Left lobe of liver (tissue), 2 donors: ENCODE results near the gene LRP8. TPM values are rescaled to one million over a fixed set of nuclear protein-coding genes. Genes with fewer than 3 reads are reported as not detected.

Experiments used
- ATAC-seq: fragments of 200-7000 bp; cut with Tn5 transposase; one replicate; pipeline ENCODE4 v1.9.1; 2020; ENCODE audit warnings: mild to moderate bottlenecking, moderate library complexity
- DNase-seq: peaks from one replicate; pipeline ENCODE4 v3.0.0-alpha.2; 2020; ENCODE audit warnings: low spot score
- total RNA-seq: library from RNA; stranded (reverse); gene quantifications from one replicate; pipeline ENCODE4 v1.2.1, GENCODE V29; 2021
- donor health status: DM: no; HTN: no; CAD: no; lungs with moderate emphysema.
- donor health status: DM: no; HTN: yes; CAD: no.

Gene LRP8
- total RNA-seq, 1 donor from 2014 or later = 0.33 TPM

DNA sequence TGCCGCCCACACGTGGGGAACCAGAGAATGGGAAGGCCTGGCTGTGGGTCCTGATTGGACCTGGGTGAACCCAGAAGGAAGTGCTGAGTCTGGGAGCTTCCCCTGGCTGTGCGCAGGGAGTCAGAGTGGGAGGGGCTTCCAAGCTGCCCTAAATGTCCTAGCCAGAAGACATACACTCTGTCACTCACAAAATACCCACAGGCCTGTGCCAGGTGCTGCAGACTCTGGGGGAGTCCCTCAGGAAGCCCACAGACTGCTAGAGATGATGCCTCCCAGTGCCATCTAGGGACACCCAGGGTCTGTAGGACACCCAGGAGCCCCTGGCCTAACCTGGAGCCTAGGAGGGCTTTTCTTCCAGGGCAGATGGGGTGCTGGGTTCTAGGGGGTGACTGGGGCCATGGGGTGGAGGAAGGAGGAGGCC, 33.7 kb upstream of the LRP8 start:
- DNase-seq = peak; percentile 42
- peak; percentile 50 for ATAC-seq

DNA sequence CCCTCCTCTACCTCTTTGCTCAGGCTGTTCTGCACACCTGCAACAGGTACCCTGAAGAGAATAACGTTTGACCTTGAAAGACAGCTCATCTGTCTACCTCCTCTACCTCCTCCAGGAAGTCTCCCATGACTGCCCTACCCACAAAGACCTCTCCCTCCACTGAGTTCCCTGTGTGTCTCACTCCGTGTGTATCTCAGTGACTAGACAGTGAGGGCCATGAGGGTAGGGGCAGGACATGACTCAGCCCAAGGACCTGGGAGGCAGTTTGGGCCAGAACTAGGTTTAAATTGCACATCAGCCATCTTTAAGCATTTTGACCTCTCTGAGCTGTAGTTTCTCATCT, 32.0 kb upstream of the LRP8 start:
- ATAC-seq (no peak), DNase-seq (no peak)

DNA sequence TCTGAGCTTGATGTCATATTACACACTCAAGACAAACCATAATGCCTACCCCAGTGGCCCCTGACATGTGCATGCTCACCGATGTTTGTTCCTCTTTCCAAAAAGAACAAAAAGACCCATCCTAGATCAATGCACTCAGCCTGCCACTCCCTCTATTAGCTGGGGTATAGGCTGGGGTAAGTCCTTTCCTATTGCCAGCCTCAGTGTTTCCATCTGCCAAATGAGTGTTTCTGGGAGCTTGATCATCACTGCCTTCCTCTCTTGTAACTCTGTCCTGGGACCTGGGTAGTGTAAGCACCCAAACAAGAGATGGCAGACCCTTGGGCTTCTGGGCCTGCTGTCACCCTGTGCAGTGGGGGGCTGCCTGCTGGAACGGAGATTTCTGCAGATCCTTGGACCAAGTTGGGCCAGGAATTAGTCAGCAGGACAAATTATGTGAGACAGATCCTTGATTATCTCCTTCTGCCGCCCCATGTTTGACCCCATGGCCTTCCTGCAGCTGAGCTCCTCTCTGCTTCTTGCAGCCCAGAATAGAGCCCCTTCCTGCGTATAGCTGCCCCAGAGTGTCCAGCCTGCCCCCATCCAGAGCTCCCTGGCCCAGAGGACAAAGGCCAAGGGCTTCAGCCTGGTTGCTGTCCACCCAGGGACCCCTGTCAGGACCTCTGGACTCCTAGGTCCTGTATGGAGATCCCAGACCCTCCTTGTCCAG, 31.5 kb upstream of the LRP8 start:
- ATAC-seq (no peak), DNase-seq (peak; percentile 29)

DNA sequence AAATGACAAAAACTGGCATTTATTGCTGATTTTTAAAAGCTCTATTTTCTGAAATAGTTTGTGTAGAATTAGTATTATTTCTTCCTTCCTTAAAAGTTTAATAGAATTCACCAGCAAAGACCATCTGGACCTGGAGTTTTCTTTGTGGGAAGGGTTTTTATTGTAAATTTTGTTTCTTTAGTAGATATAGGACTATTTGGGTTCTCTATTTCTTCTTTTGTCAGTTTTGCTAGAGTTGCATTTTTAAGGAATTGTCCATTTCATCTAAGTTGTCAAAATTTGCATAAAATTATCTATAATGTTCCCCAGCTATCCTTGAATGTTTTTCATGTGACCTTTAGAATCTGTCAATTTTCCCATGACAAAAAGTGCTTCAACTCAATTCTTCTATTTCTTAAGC, 28.8 kb upstream of the LRP8 start:
- ATAC-seq = no peak
- no peak for DNase-seq

DNA sequence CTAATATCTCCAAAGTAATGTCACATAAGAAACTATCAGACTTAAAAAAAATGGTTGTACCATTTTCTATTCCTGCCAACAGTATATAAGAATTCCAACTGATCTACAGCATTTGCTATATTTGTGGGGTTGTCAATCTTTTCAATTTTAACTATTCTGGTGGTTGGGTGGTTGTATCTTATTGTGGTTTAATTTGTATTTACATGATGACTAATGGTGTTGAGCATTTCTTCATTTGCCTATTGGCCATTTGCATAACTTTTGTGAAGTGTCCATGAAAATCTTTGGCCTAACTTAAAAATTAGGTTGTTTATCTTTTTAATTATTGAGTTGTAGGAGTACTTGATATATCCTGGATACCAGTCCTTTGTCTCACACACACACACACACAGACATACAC, 26.2 kb upstream of the LRP8 start:
- no peak for DNase-seq
- no peak for ATAC-seq

DNA sequence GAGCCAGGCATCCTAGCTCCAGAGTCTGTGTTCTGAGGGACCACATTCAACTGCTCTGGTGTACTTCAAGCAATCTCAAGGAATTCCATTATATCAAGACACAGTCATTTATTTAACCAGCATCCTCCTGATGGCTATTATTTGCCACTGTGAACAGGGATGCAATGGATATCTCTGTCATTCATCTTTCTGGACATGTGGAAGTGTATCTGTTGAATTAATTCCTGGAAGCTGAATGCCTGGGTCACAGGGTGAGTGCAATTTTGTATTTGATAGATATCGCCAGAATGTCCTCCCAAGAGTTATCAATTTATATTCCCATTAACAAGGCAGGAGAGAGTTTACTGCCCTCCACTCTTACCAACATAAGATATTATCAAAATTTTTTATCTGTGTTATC, 24.7 kb upstream of the LRP8 start:
- no peak for DNase-seq
- ATAC-seq = no peak

DNA sequence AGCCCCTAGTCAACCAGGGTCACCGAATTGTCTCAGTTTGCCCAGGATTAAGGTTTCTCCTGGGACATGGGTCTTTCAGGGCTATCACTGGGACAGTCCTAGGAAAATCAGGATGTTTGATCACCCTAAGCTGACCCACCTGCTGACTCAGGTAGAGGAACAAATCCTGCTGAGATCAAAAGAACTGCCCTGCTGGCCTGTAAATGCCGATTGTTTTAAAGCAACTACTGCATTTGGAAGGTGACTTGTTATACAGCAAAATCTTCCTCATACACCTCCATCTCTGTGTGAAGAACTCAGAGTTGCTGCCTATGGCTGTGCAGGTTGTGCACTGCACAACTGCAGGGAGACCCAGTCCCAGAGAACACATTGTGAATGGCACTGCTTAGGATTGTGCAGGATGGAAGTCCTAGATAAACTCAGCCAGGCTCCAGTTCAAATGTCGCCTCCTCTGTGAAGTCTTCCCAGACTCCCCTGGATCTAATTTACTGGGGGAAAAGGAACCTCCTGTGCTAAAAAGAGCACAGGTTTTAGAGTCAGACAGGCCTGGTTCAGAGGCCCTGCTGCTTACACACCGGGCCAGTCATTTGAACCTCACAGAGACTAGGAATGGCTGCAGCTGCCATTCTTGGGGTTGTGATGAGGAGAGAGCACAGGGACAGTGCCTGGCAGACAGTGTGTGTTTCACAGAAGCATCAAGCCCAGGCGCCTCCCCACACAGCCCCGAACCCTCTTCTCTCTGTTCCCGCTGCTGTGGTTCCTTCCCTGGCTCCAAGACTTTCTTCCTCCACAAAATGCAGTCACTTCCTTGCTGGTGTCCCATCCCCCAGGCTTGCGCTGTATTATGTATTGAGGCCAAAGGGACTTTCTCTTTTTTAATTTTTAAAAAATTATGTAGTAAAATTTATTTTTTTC, 23.2 kb upstream of the LRP8 start:
- no peak for ATAC-seq
- peak; percentile 16 for DNase-seq

DNA sequence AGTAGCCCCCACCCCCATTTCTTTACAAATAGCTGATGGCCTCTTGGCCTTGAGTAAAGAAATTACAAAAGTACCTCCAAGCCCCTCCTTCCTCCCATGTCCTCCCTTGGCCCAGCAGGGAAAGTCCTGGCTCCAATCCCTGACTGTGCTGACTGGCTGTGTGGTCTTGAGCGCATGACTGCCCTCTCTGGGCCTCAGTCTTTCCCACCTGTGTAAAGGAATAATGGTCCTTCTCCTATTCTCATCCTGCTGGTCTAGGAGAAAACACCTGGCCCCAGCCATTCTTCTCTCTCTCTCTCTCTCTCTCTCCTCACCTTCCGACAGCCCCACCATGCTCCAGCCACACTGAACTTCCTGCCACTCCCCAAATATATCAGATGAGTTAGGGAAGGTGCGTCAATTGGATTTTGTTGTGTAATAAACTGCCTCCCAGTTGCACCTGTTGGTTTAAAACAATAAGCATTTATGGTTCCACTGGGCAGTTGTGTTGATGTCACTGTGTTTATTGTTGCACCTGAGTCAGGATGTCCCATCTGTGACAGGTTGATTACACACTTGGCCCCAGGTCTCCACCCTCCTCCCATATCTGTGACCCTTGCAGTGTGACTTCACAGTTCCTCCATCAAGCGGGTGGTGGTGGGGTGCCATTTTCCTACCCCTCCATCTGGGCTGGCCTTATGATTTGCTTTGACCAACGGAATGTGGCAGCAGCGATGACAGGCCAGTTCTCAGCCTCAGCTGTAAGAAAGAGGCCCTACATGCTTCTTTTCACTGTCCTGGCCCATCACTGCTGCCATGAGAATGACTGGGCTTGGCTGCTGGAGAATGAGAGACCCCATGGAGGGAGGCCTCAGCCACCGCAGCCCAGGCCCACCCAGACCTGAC, 22.3 kb upstream of the LRP8 start:
- ATAC-seq (no peak), DNase-seq (peak; percentile 23)

DNA sequence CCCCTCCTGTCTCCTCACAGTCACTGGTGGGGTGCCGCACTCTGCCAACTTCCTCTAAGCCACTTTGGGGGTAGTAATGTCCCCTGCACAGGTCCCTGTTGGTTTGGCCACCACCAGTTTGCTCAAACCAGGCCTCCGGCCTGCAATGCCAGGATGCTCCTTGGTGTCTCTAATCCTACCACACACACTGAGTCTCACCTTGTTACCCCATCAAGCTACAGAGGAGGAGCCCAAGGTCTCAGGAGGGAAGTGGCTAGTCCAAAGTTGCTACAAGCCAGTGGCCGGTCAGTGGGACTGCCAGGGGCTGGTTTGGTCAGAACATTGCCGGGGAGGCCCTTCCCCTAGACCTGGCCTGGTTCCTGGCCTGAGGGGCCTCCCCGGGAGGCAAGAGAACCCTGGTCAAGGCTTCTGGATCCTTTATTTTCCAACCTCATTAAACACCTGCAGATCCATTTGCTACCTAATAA, 21.5 kb upstream of the LRP8 start:
- no peak for ATAC-seq
- peak; percentile 22 for DNase-seq

DNA sequence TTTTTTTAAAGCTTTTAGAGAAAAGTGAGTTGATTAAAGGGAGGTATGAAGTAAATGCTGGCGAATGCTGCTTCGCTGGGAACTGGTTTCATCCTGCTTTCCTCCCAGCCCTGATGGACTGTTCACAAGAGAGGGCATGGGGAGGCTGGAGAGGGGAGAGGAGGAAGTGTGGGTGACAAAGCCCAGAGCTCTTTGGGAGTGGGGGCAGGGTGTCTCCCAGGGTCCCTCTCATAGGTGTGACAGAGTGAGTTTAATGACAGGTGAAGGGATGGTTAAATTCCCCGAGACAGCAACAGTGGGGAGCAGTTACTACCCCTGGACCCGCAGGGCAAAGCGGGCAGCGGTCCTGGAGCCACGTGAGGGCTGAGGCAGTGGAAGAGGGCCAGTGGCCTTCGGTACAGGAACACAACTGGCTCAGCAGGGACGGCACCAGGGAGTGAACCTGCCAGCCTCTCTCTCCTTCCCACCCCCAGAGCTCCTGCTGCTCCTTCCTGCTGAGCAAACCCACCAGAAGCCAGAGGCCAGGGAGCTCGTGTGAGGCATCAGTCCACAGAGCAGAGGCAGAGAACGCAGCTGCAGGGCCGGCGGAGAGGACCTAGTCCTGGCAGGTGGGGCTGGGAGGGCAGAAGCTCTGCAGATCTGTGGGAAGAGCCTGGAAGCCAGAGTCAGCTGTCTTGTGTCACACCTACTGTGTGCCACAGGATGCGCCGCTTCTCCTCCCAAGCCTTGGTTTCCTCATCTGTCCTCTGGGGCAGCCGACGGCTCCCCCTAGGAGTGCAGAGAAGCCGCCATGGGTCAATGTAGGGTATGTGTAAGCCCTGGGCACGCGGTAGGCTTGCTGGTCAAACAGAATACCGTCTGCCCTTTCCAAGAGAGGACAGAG, 20.9 kb upstream of the LRP8 start:
- ATAC-seq (no peak), DNase-seq (peak; percentile 35)

DNA sequence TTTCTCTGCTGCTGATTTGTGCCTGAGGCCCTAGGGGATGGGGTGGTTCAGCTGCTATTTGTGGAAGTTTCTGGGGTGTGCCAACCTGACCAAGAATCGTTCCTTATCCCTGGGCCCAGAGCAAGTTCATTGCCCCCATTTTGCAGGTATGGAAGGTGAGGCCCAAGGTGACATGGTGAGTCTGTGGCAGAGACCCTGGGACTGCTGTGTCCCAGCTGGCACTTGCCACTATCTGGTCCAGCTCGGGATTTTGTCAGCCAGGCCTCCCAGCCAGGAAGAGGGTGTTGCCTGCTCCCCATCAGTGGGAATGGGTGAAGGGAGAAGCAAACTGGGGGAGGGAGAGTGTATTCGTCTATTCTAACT, 18.9 kb upstream of the LRP8 start:
- no peak for ATAC-seq
- DNase-seq = peak; percentile 24

DNA sequence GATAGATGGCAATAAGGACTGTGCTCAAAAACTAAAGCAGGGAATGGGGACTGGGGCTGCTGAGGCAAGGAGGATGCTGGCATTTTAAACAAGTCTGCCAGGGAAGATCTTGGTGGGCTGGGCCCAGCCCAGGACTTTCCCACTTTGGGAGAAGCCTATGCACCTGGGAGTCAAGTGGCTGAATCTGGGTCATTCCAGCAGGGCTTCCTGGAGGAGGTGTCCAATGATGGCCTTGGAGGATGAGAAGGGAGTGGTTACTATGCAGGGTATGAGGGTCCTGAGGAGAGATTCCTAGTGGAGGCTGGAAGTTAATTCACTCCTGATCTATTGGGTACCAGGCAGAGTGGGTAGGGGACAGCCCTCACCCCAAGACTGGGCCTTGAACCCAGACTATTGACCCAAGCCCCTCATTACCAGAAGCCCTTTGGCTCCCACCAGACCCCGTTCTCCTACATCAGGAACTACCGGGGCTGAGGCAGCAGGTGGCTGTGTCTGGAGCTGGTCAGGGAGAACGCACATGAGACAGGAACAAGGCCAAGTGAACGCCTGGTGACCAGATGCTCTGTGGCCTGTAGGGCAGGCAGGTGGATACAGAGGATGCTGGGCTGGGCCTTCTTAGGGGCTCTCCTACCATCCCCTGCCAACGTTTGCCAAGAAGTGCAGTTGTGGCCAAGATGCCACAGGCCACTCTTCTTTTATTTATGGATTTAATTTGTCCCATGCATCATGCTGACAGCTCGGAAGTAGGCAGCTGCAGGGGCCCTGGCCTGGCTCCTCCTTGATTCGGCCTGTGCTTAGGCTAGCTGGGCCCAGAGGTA, 18.3 kb upstream of the LRP8 start:
- DNase-seq = peak; percentile 34

DNA sequence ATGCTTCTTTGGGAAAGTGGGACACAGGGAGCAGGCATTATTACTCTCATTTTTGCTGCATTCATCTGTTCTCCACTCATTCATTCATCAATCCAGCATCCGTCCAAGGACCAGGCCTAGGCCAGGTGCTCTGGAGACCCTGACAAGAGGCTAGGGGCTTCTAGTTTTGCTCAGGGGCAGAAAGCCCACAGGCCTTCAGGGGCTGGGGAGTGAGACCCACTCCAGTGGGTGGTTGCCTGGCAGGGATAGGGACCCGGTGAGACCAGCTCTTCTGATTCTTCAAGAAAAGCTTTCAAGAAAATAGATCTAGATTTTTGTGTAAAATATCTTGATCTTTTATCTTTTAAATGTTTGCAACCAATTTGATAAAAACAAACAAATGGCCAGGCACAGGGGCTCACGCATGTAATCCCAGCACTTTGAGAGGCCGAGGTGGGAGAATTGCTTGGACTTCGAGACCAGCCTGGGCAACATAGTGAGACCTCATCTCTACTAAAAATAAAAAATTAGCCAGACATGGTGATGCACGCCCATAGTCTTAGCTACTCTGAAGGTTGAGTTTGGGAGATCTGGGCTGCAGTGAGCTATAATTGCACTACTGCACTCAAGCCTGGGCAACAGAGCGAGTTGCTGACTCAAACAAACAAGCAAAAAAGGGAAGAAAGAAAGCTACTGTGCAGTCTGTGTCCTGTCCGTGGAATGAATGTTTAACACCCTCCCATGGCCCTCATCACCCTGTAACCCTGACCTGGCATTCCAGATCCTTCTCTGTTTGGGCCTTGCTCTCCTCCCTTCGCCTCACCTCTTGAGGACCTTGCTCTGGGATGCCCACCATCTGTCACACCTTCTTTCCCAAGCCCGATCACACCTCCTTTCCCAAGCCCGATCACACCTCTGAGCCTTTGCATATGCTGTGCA, 17.3 kb upstream of the LRP8 start:
- peak; percentile 23 for DNase-seq
- ATAC-seq = no peak

More for the DNA sequence above, 18.3 kb upstream of the LRP8 start:
- no peak for ATAC-seq

DNA sequence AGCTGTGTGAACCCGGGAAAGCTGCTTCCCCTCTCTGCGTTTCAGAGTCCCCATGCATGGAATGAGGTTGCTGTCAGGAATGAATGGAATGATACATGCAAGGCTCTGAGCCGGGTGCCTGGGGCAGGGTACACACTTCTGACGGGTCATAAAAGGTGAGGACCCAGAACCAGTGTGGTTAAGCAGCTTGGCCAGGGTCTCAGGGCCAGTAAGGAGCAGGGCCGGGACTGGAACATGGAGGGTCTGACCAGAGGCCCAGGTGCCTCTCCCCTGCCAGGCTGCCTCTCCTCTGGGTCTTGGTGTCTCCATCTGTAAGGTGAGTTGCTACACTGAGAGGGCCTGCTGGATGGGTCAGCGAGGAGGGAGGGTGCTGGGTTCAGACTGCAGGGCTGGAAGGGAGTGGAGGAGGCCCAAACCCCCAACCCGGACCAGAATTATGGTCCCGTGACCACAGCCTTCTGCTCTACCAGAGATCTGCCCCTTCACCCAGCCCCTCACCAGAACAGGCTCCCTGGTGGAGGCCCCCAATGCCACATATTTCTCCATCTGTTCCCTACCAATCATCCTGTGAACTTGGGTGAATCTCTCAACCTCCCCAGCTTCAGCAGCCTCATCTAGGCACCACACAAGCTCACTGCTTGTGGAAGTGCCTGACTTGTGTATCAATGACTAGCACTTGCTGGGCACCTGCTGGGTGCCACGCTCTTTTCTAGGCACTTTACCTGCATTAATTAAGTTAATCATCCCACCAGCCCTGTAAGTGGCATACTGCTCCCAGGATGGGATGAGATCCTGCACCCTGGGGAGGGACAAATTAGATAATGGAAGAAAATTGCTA, 16.2 kb upstream of the LRP8 start:
- ATAC-seq (no peak), DNase-seq (peak; percentile 33)

DNA sequence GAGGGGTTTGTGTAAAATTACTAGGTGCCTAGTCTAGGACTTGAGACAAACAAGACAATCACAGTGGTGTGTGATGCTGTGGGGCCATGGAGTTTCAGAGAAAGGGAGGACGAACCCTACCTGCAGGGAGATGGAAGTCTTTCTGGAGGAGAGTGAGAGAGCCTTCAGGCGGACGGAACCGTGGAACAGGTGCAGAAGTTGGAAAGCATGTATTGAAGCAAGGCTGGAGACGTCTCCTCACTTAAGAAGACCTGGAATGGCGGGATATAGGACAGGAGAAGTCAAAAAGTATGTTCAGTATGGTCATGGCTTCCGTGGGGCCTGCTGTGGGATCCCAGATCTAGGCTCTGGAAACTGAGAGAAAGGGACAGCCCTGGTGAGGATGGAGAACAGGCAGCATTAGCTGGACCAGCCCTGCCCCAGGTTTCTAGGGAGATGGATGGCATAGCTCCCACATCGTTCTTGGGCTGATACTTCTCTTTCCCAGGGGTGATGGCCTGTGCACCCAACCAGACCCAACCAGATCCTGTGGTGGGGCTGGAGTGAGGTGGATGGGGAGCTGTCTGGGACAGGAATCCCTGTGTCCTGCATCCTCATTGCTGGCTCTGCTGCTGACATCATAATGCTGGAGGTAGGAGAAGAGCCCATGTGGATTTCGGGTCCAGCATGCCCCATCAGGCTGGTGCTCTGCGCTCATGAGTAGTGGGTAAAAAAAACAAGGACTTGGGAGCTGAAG, 15.0 kb upstream of the LRP8 start:
- ATAC-seq (no peak), DNase-seq (peak; percentile 19)

DNA sequence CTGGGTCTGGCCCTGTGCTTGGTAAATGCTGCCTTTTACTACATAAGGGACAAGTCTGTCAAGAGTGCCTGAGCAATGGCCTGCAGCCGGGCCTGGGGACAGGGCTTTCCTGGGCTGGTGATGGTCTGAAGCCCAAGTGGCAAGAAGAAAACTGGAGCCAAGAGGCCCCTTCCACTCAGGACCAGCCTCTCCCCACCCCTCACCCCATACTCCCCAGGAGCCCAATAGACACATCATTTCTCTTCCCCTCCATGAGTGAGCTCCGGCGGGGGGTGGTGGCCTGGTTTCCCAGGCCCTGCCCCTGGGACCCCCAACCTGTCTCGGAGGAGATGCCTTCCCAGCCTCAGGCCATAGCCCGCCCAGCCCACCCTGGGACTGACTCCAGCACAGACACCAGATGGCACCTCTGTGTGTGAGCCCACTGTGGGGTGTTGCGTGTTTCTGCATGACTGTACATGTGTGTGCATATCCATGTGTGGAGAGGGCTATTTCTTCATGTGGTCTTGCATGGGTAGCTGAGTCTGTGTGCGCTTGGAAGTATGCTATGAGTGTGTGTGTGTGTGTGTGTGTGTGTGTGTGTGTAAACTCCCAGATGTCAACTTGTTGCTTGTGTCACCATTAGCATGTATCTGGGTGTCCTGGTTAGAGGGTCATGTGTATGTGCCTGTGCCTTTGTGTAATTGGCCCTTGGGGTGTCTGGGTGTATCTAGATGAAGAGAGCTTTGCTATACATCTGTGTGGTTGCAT, 14.3 kb upstream of the LRP8 start:
- ATAC-seq (no peak), DNase-seq (peak; percentile 22)
